ENCODE results near the gene PROB1. TPM values are rescaled to one million over a fixed set of nuclear protein-coding genes. Genes with fewer than 3 reads are reported as not detected.
A peak's percentile ranks its signal among the peaks of the same experiment; 100 is the strongest.

Gene PROB1
- total and polyA plus RNA-seq, 2 of the 13 experiments (the other 11 are each of a cell fraction or from before 2014, with no cell fraction given) = 0.69 to 1.1 TPM

DNA sequence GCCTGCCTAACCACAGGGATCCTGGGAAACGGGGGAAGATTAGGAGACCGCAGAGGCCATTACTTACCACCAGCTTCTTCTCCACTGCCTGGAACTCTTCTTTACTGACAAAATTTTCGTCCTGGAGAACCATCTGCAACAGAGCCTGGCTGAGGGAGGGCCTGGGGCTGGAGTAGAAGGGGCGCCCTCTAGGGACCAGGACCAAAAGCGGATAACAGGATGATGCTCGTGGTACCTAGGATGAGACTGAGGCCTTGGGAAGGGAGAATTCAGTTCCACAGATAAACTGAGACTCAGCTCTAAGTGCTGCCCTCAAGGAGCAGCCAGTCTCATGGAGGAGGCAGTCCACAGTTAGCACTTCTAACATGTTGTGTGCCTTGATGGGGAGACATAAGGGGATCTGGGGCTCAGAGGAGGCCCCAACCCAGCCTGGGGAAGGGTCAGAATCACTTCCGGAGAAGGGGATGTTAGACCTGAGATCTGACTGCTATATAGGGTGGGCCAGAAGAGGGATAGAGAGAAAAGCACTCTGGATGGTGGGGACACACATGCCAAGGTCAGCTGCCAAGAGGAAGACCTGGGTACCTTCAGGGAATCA is 7.8 kb upstream of the PROB1 start (continued):
- TF ChIP-seq ZBTB34 (CRISPR knock-in tag; IDR thresholded peaks at IDR 0.05) = no peak
- TF ChIP-seq SALL1 (CRISPR knock-in tag; IDR thresholded peaks at IDR 0.05) = no peak
- TF ChIP-seq ZNF256 (CRISPR knock-in tag; conservative IDR thresholded peaks at IDR 0.05) = no peak
- no peak for TF ChIP-seq ZMAT3 (CRISPR knock-in tag; conservative IDR thresholded peaks at IDR 0.05)
- TF ChIP-seq ASH2L (IDR thresholded peaks at IDR 0.05; ENCODE audit: insufficient read length, low read depth, low read length) = no peak
- no peak for TF ChIP-seq DNMT3B (CRISPR knock-in tag; conservative IDR thresholded peaks at IDR 0.05)
- no peak for TF ChIP-seq RELA (CRISPR knock-in tag; IDR thresholded peaks at IDR 0.05)
- peak; percentile 54; the same call in 1 of the 2 replicates for TF ChIP-seq HDAC2 (CRISPR knock-in tag; IDR thresholded peaks at IDR 0.05)
- no peak for TF ChIP-seq ZNF143 (CRISPR knock-in tag; IDR thresholded peaks at IDR 0.05)
- no peak for TF ChIP-seq MXI1 (IDR thresholded peaks at IDR 0.05; ENCODE audit: borderline replicate concordance, low read depth, low read length)
- no peak for TF ChIP-seq GZF1 (CRISPR knock-in tag; IDR thresholded peaks at IDR 0.05)
- no peak for TF ChIP-seq TBP (CRISPR knock-in tag; IDR thresholded peaks at IDR 0.05)
- peak; percentile 44; the same call in 1 of the 2 replicates for TF ChIP-seq SMC3 (IDR thresholded peaks at IDR 0.05; ENCODE audit: low read length)
- no peak for TF ChIP-seq PITX1 (CRISPR knock-in tag; IDR thresholded peaks at IDR 0.05)
- no peak for TF ChIP-seq CBX5 (CRISPR knock-in tag; IDR thresholded peaks at IDR 0.05; ENCODE audit: borderline replicate concordance)
- no peak for TF ChIP-seq ZNF333 (CRISPR knock-in tag; IDR thresholded peaks at IDR 0.05; ENCODE audit: borderline replicate concordance)
- TF ChIP-seq, protein P1, sequence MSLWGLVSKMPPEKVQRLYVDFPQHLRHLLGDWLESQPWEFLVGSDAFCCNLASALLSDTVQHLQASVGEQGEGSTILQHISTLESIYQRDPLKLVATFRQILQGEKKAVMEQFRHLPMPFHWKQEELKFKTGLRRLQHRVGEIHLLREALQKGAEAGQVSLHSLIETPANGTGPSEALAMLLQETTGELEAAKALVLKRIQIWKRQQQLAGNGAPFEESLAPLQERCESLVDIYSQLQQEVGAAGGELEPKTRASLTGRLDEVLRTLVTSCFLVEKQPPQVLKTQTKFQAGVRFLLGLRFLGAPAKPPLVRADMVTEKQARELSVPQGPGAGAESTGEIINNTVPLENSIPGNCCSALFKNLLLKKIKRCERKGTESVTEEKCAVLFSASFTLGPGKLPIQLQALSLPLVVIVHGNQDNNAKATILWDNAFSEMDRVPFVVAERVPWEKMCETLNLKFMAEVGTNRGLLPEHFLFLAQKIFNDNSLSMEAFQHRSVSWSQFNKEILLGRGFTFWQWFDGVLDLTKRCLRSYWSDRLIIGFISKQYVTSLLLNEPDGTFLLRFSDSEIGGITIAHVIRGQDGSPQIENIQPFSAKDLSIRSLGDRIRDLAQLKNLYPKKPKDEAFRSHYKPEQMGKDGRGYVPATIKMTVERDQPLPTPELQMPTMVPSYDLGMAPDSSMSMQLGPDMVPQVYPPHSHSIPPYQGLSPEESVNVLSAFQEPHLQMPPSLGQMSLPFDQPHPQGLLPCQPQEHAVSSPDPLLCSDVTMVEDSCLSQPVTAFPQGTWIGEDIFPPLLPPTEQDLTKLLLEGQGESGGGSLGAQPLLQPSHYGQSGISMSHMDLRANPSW (CRISPR knock-in tag; IDR thresholded peaks at IDR 0.05; ENCODE audit: borderline replicate concordance) = no peak
- TF ChIP-seq ETV6 (CRISPR knock-in tag; conservative IDR thresholded peaks at IDR 0.05) = no peak
- TF ChIP-seq ATRX (CRISPR knock-in tag; IDR thresholded peaks at IDR 0.05; ENCODE audit: borderline replicate concordance) = no peak
- no peak for TF ChIP-seq ZNF574 (CRISPR knock-in tag; IDR thresholded peaks at IDR 0.05)
- 0 out of 2 replicates have a peak, but pooled peaks have one; percentile 4 for TF ChIP-seq MEIS1 (CRISPR knock-in tag; IDR thresholded peaks at IDR 0.05; ENCODE audit: borderline replicate concordance)
- TF ChIP-seq, protein P2, sequence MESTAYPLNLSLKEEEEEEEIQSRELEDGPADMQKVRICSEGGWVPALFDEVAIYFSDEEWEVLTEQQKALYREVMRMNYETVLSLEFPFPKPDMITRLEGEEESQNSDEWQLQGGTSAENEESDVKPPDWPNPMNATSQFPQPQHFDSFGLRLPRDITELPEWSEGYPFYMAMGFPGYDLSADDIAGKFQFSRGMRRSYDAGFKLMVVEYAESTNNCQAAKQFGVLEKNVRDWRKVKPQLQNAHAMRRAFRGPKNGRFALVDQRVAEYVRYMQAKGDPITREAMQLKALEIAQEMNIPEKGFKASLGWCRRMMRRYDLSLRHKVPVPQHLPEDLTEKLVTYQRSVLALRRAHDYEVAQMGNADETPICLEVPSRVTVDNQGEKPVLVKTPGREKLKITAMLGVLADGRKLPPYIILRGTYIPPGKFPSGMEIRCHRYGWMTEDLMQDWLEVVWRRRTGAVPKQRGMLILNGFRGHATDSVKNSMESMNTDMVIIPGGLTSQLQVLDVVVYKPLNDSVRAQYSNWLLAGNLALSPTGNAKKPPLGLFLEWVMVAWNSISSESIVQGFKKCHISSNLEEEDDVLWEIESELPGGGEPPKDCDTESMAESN (CRISPR knock-in tag; conservative IDR thresholded peaks at IDR 0.05) = 0 out of 2 replicates have a peak, but pooled peaks have one; percentile 53
- TF ChIP-seq KAT2B (IDR thresholded peaks at IDR 0.05; ENCODE audit: borderline replicate concordance, low read depth, low read length) = no peak
